Measurements from ENCODE around the gene SLF2. TPM values are rescaled to one million over a fixed set of nuclear protein-coding genes. Genes with fewer than 3 reads are reported as not detected.
A peak's percentile ranks its signal among the peaks of the same experiment; 100 is the strongest.

Gene SLF2
- total RNA-seq, 2 donors from 2014 or later, result 14.6 to 41.6 TPM

DNA sequence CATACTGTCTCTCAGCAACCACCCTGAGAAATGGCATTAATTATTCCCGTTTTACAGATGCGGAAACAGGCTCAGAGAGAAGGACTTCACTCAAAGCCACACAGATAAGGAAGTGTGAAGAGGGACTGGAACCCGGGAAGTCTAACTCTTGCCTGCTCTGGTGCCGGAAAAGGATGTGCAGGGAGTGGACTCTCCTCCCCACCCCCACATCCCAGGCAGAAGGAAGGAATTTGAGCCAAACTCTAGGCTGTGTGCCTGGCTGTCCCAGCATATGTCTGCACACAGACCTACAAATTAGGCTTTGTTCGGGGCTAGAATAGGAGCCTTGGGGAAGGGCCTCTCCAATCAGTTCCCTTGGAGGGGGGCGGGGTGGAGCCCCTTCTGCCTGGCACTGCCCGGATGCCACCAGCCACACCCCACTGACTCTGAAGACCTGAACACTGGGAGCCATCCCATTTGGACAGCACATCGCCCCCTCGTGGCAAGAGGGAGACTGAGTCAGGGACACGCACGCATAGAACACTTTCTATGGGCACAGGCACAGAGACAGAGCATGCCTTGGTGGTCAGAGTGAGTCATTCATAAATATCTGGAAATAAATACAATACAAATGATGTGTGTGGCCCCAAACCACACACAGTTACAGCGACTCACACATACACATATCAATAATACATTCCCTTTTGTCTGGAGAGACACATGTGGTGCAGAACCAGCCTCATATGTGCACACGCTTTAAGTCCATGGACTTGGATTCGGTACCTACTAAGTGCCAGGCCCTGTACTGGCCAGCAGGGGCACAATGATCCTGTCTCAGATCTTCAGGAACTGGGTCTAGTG is 100.0 kb downstream of the SLF2 start:
- peak overlapping the region; percentile 24 for H3K4me3 ChIP-seq
- ATAC-seq (ENCODE audit: insufficient number of reproducible peaks, low FRiP score, low read depth), result peak; percentile 67

DNA sequence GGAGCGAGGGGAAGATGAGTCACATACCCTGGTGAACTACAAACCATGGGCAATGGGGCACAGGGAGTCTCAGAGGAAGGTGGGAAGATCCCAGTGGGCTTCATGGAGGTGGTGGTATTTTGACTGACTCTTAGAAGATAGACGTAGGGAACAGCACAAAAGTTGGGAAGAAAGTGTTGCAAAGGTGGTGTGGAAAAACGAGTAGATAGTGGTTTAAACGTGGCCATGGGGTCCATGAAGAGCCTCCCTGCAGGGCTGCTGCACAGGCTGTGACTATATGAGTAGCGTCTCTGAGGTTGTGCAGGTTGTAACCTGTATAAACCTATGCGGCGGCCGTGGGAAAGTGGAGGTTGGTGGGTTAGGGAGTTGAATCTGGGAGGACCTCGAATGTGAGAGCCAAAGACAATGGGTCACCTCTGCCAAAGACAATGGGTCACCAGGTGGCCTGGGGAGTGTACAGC is 100.6 kb downstream of the SLF2 start:
- Histone ChIP-seq H3K36me3 (no peaks in the 10 kb centered on the region), H3K27me3 (replicated peaks; ENCODE audit: insufficient read depth) (no peaks in the 10 kb centered on the region), H3K27ac (peak overlapping the region; percentile 0 to 14), H3K4me1 (ENCODE audit: control insufficient read depth in 1 of 2, low read depth in 2 of 2) (peaks cover 0 to 22% of the 10 kb centered on the region in 2 donors), H3K9me3 (no peaks in the 10 kb centered on the region), H3K4me3 (no peak overlapping the region)
- no peak for DNase-seq (ENCODE audit: low spot score)
- ATAC-seq (ENCODE audit: insufficient number of reproducible peaks, low FRiP score, low read depth), result no peak
- TF ChIP-seq, protein P1, sequence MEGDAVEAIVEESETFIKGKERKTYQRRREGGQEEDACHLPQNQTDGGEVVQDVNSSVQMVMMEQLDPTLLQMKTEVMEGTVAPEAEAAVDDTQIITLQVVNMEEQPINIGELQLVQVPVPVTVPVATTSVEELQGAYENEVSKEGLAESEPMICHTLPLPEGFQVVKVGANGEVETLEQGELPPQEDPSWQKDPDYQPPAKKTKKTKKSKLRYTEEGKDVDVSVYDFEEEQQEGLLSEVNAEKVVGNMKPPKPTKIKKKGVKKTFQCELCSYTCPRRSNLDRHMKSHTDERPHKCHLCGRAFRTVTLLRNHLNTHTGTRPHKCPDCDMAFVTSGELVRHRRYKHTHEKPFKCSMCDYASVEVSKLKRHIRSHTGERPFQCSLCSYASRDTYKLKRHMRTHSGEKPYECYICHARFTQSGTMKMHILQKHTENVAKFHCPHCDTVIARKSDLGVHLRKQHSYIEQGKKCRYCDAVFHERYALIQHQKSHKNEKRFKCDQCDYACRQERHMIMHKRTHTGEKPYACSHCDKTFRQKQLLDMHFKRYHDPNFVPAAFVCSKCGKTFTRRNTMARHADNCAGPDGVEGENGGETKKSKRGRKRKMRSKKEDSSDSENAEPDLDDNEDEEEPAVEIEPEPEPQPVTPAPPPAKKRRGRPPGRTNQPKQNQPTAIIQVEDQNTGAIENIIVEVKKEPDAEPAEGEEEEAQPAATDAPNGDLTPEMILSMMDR (IDR thresholded peaks at IDR 0.05), result no peak

More for the DNA sequence above, 100.0 kb downstream of the SLF2 start:
- DNase-seq (ENCODE audit: low spot score), result peak; percentile 65
- H3K27me3 ChIP-seq (replicated peaks; ENCODE audit: insufficient read depth), result no peaks in the 10 kb centered on the region
- TF ChIP-seq, protein P1 (IDR thresholded peaks at IDR 0.05), result peak; percentile 94
- H3K27ac ChIP-seq, result peak overlapping the region; percentile 0 to 14
- no peaks in the 10 kb centered on the region for H3K36me3 ChIP-seq
- H3K4me1 ChIP-seq (ENCODE audit: control insufficient read depth in 1 of 2, low read depth in 2 of 2), result peaks cover 0 to 28% of the 10 kb centered on the region in 2 donors
- no peaks in the 10 kb centered on the region for H3K9me3 ChIP-seq

- DNase-seq (ENCODE audit: low spot score) (peak; percentile 51), ATAC-seq (ENCODE audit: insufficient number of reproducible peaks, low FRiP score, low read depth) (peak; percentile 34)
- no peaks in the 10 kb centered on the region for H3K27me3 ChIP-seq (replicated peaks; ENCODE audit: insufficient read depth)
- TF ChIP-seq, protein P1 (IDR thresholded peaks at IDR 0.05), result peak; percentile 91
- peaks cover 0 to 19% of the 10 kb centered on the region in 2 donors for H3K4me1 ChIP-seq (ENCODE audit: control insufficient read depth in 1 of 2, low read depth in 2 of 2)
- no peaks in the 10 kb centered on the region for H3K36me3 ChIP-seq
- no peak overlapping the region for H3K27ac ChIP-seq
- H3K9me3 ChIP-seq, result no peaks in the 10 kb centered on the region
- H3K4me3 ChIP-seq, result no peak overlapping the region
Measured at GRCh38 chr10:101014230-101014884, 101.6 kb downstream of the SLF2 start.

Other genes starting within 250 kb of the SLF2 start
- not detected for gene PAX2, start 167.4 kb upstream of the SLF2 start, total RNA-seq
- 1 to 10 TPM; 3.5 to 4.3 TPM for gene SEMA4G, start 56.5 kb downstream of the SLF2 start, total RNA-seq
- gene MRPL43, start 74.5 kb downstream of the SLF2 start, total RNA-seq, result 10 to 100 TPM; 51.9 to 56.6 TPM
- 10 to 100 TPM in 1 of 2 donors, 1 to 10 TPM in 1; 5.3 to 16.6 TPM for gene TWNK, start 74.6 kb downstream of the SLF2 start, total RNA-seq
- 100 to 1,000 TPM; 127 to 165 TPM for gene LZTS2, start 86.8 kb downstream of the SLF2 start, total RNA-seq
- 1 to 10 TPM in 1 of 2 donors, under 1 TPM in 1; 0.14 to 1.1 TPM for gene PDZD7, start 118.2 kb downstream of the SLF2 start, total RNA-seq
- gene SFXN3, start 118.3 kb downstream of the SLF2 start, total RNA-seq, result 100 to 1,000 TPM; 136 to 206 TPM
- 10 to 100 TPM; 30.0 to 34.1 TPM for gene KAZALD1, start 149.0 kb downstream of the SLF2 start, total RNA-seq
- gene TLX1, start 218.3 kb downstream of the SLF2 start, total RNA-seq, result not detected